Suprapubic skin (tissue), 4 donors: ENCODE results near the gene FHOD3. TPM values are rescaled to one million over a fixed set of nuclear protein-coding genes. Genes with fewer than 3 reads are reported as not detected.

ENCODE experiments used
- DNase-seq, 2 donors: peaks; one replicate each; pipeline ENCODE4 v3.0.0-alpha.2; 2019; ENCODE audit warnings: low spot score in 2 of 2
- H3K27ac ChIP-seq: fragments of 200-600 bp; sonication (generic); one replicate; pipeline ENCODE4 v1.5.1; 2019
- H3K27me3 ChIP-seq: fragments of 200-600 bp; sonication (generic); one replicate; pipeline ENCODE4 v1.5.1; 2019
- H3K36me3 ChIP-seq: fragments of 200-600 bp; sonication (generic); one replicate; pipeline ENCODE4 v1.5.1; 2019
- H3K4me1 ChIP-seq: fragments of 200-600 bp; sonication (generic); one replicate; pipeline ENCODE4 v1.5.1; 2019
- H3K4me3 ChIP-seq: fragments of 200-600 bp; sonication (generic); one replicate; pipeline ENCODE4 v1.5.1; 2019; ENCODE audit warnings: mild to moderate bottlenecking
- H3K9me3 ChIP-seq: fragments of 200-600 bp; sonication (generic); one replicate; pipeline ENCODE4 v1.5.1; 2019
- CTCF ChIP-seq, 2 donors: fragments of 200-600 bp in 1 of 2; fragments of 450-650 bp in 1 of 2; sonication (generic) in 1 of 2; IDR thresholded peaks; one replicate each; pipeline ENCODE4 v1.5.1; 2016 to 2019; ENCODE audit warnings: antibody characterized with exemption in 2 of 2, mild to moderate bottlenecking in 1 of 2, moderate library complexity in 1 of 2
- EP300 ChIP-seq: sonication (generic); formaldehyde crosslinking; IDR thresholded peaks from one replicate; pipeline ENCODE4 v1.6.1; 2017; ENCODE audit warnings: antibody characterized with exemption
- POLR2A ChIP-seq, 2 donors: fragments of 450-650 bp; IDR thresholded peaks; one replicate each; pipeline ENCODE4 v1.6.1; 2017; ENCODE audit warnings: antibody characterized with exemption in 2 of 2, mild to moderate bottlenecking in 2 of 2, moderate library complexity in 2 of 2
- POLR2AphosphoS5 ChIP-seq, 3 donors: sonication (generic); formaldehyde crosslinking; IDR thresholded peaks; one replicate each; pipeline ENCODE4 v1.6.1; 2017; ENCODE audit warnings: antibody characterized with exemption in 3 of 3
- WGBS: methylation state at CpG from one replicate; pipeline ENCODE4 v1.1.5; 2018; 5-methylcytosine and 5-hydroxymethylcytosine counted together
- total RNA-seq, 4 donors: library from RNA; depleted of rRNA; stranded (reverse); fragments of >200 nt; gene quantifications; one replicate each; pipeline ENCODE4 v1.1.0, GENCODE V29; 2016

The FHOD3 gene
- total RNA-seq, 4 donors from 2014 or later: 5.8 to 18.7 (median 15.5) TPM

- Histone ChIP-seq H3K4me3 (no peak overlapping the region), H3K27me3 (no peaks in the 10 kb centered on the region), H3K27ac (no peak overlapping the region), H3K9me3 (no peaks in the 10 kb centered on the region), H3K36me3 (no peaks in the 10 kb centered on the region), H3K4me1 (peaks cover 5% of the 10 kb centered on the region)
- WGBS: 84% methylated on average over 3 of the region's 3 CpGs
- no peak for DNase-seq
- TF ChIP-seq POLR2AphosphoS5 (IDR thresholded peaks at IDR 0.05) (no peak), EP300 (no peak)
Observed at GRCh38 chr18:36329684-36330434, 32.3 kb downstream of the FHOD3 start.

- no peaks in the 10 kb centered on the region for H3K27me3 ChIP-seq
- 68% methylated on average over 6 of the region's 6 CpGs for WGBS
- no peak for DNase-seq
- TF ChIP-seq CTCF (IDR thresholded peaks at IDR 0.05) (no peak), POLR2A (IDR thresholded peaks at IDR 0.05) (no peak), POLR2AphosphoS5 (IDR thresholded peaks at IDR 0.05) (no peak), EP300 (no peak)
- H3K9me3 ChIP-seq: no peaks in the 10 kb centered on the region
- no peak overlapping the region for H3K27ac ChIP-seq
- H3K4me1 ChIP-seq: peaks cover 5% of the 10 kb centered on the region
- H3K36me3 ChIP-seq: no peaks in the 10 kb centered on the region
- H3K4me3 ChIP-seq: no peak overlapping the region
Observed at GRCh38 chr18:36330435-36331052, 33.0 kb downstream of the FHOD3 start.

GRCh38 chr18:36331521-36331971 lies 34.0 kb downstream of the FHOD3 start:
- Histone ChIP-seq H3K27ac (no peak overlapping the region), H3K27me3 (no peaks in the 10 kb centered on the region), H3K36me3 (no peaks in the 10 kb centered on the region), H3K4me1 (peaks cover 5% of the 10 kb centered on the region), H3K4me3 (no peak overlapping the region), H3K9me3 (no peaks in the 10 kb centered on the region)
- no peak for DNase-seq
- TF ChIP-seq POLR2A (IDR thresholded peaks at IDR 0.05): no peak
- no peak for TF ChIP-seq EP300
- TF ChIP-seq POLR2AphosphoS5 (IDR thresholded peaks at IDR 0.05): no peak
- TF ChIP-seq CTCF (IDR thresholded peaks at IDR 0.05): no peak
- 68% methylated on average over 5 of the region's 5 CpGs for WGBS

- WGBS: 53% methylated on average over 3 of the region's 3 CpGs
Observed at GRCh38 chr18:36333414-36333813, 35.9 kb downstream of the FHOD3 start.

GRCh38 chr18:36334798-36335197 lies 37.3 kb downstream of the FHOD3 start:
- H3K4me1 ChIP-seq: peaks cover 5% of the 10 kb centered on the region
- no peak for TF ChIP-seq POLR2A (IDR thresholded peaks at IDR 0.05)
- no peak for TF ChIP-seq CTCF (IDR thresholded peaks at IDR 0.05)
- no peak for TF ChIP-seq POLR2AphosphoS5 (IDR thresholded peaks at IDR 0.05)
- TF ChIP-seq EP300: no peak
- 95% methylated on average over 3 of the region's 3 CpGs for WGBS
- H3K27me3 ChIP-seq: no peaks in the 10 kb centered on the region
- no peak for DNase-seq
- H3K27ac ChIP-seq: no peak overlapping the region
- no peaks in the 10 kb centered on the region for H3K36me3 ChIP-seq
- no peak overlapping the region for H3K4me3 ChIP-seq
- no peaks in the 10 kb centered on the region for H3K9me3 ChIP-seq

More at GRCh38 chr18:36333414-36333813, 35.9 kb downstream of the FHOD3 start:
- Histone ChIP-seq H3K9me3 (no peaks in the 10 kb centered on the region), H3K27me3 (no peaks in the 10 kb centered on the region), H3K4me1 (peaks cover 5% of the 10 kb centered on the region), H3K27ac (no peak overlapping the region), H3K4me3 (no peak overlapping the region), H3K36me3 (no peaks in the 10 kb centered on the region)
- no peak for DNase-seq
- TF ChIP-seq CTCF (IDR thresholded peaks at IDR 0.05) (no peak), POLR2A (IDR thresholded peaks at IDR 0.05) (no peak), EP300 (no peak), POLR2AphosphoS5 (IDR thresholded peaks at IDR 0.05) (no peak)
